ENCODE data around the gene RNF135. TPM values are rescaled to one million over a fixed set of nuclear protein-coding genes. Genes with fewer than 3 reads are reported as not detected.

Gene RNF135
- total RNA-seq, 1 donor from 2014 or later: 5.6 TPM

DNA sequence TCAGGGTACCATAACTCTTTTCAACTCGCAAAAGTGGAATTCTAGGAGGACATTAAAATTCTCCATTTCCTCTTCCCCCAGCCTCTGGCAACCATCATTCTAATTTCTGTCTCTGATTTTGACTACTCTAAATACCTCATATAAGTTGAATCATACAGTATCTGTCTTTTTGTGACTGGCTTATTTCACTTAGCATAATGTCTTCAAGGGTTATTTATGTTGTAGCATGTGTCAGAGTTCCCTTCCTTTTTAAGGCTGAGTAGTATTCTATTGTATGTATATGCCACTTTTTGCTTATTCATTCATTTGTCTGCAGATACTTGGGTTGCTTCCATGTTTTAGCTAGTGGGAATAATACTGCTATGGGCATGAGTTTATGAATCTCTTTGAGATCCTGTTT, 12.0 kb downstream of the RNF135 start:
- no peak overlapping the region for H3K27ac Mint-ChIP-seq (ENCODE audit: unreplicated experiment)
- FAIRE-seq: no peak

GRCh38 chr17:30990458-30990857, 19.6 kb downstream of the RNF135 start:
- Histone ChIP-seq H3K9ac (ENCODE audit: low read length) (no peak overlapping the region), H3K4me2 (ENCODE audit: low read length) (no peak overlapping the region), H3K9me3 (ENCODE audit: insufficient read depth, low read depth, low read length) (no peaks in the 10 kb centered on the region), H3K4me3 (ENCODE audit: insufficient read depth, low read depth, low read length) (no peak overlapping the region), H3K4me1 (ENCODE audit: insufficient read depth, low read length) (no peaks in the 10 kb centered on the region), H2AFZ (ENCODE audit: low read depth, low read length) (no peak overlapping the region), H3K27ac (ENCODE audit: low read depth, low read length) (no peak overlapping the region), H3K27me3 (ENCODE audit: insufficient read depth, low read length) (no peaks in the 10 kb centered on the region), H4K20me1 (ENCODE audit: insufficient read depth, low read length) (no peaks in the 10 kb centered on the region), H3K79me2 (ENCODE audit: insufficient read depth, low read length) (no peaks in the 10 kb centered on the region), H3K36me3 (ENCODE audit: insufficient read depth, low read length) (no peaks in the 10 kb centered on the region)
- H3K4me1 Mint-ChIP-seq (ENCODE audit: low read depth, unreplicated experiment): no peaks in the 10 kb centered on the region
- TF ChIP-seq EZH2 (IDR thresholded peaks at IDR 0.05; ENCODE audit: insufficient read depth, low read length): no peak
- TF ChIP-seq, protein P1, sequence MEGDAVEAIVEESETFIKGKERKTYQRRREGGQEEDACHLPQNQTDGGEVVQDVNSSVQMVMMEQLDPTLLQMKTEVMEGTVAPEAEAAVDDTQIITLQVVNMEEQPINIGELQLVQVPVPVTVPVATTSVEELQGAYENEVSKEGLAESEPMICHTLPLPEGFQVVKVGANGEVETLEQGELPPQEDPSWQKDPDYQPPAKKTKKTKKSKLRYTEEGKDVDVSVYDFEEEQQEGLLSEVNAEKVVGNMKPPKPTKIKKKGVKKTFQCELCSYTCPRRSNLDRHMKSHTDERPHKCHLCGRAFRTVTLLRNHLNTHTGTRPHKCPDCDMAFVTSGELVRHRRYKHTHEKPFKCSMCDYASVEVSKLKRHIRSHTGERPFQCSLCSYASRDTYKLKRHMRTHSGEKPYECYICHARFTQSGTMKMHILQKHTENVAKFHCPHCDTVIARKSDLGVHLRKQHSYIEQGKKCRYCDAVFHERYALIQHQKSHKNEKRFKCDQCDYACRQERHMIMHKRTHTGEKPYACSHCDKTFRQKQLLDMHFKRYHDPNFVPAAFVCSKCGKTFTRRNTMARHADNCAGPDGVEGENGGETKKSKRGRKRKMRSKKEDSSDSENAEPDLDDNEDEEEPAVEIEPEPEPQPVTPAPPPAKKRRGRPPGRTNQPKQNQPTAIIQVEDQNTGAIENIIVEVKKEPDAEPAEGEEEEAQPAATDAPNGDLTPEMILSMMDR (IDR thresholded peaks at IDR 0.05; ENCODE audit: insufficient read depth, low read depth, low read length): no peak
- H3K9me3 Mint-ChIP-seq (ENCODE audit: unreplicated experiment): no peaks in the 10 kb centered on the region
- peaks cover 6% of the 10 kb centered on the region for H3K36me3 Mint-ChIP-seq (ENCODE audit: low read depth, unreplicated experiment)
- H3K27ac Mint-ChIP-seq (ENCODE audit: unreplicated experiment): no peak overlapping the region
- H3K27me3 Mint-ChIP-seq (ENCODE audit: low read depth, unreplicated experiment): no peaks in the 10 kb centered on the region
- FAIRE-seq (no peak), DNase-seq (ENCODE audit: low read depth) (no peak)
- no peak overlapping the region for H3K4me3 Mint-ChIP-seq (ENCODE audit: unreplicated experiment)

More for the DNA sequence above, 12.0 kb downstream of the RNF135 start:
- no peaks in the 10 kb centered on the region for H3K27me3 Mint-ChIP-seq (ENCODE audit: low read depth, unreplicated experiment)
- Histone ChIP-seq H3K79me2 (ENCODE audit: insufficient read depth, low read length) (no peaks in the 10 kb centered on the region), H3K4me1 (ENCODE audit: insufficient read depth, low read length) (no peaks in the 10 kb centered on the region), H3K27me3 (ENCODE audit: insufficient read depth, low read length) (no peaks in the 10 kb centered on the region), H3K9ac (ENCODE audit: low read length) (no peak overlapping the region), H3K4me3 (ENCODE audit: insufficient read depth, low read depth, low read length) (no peak overlapping the region), H4K20me1 (ENCODE audit: insufficient read depth, low read length) (no peaks in the 10 kb centered on the region), H3K36me3 (ENCODE audit: insufficient read depth, low read length) (no peaks in the 10 kb centered on the region), H2AFZ (ENCODE audit: low read depth, low read length) (no peak overlapping the region), H3K27ac (ENCODE audit: low read depth, low read length) (no peak overlapping the region), H3K4me2 (ENCODE audit: low read length) (no peak overlapping the region), H3K9me3 (ENCODE audit: insufficient read depth, low read depth, low read length) (no peaks in the 10 kb centered on the region)
- no peaks in the 10 kb centered on the region for H3K4me1 Mint-ChIP-seq (ENCODE audit: low read depth, unreplicated experiment)
- no peak overlapping the region for H3K4me3 Mint-ChIP-seq (ENCODE audit: unreplicated experiment)
- TF ChIP-seq, protein P1 (IDR thresholded peaks at IDR 0.05; ENCODE audit: insufficient read depth, low read depth, low read length): no peak
- TF ChIP-seq EZH2 (IDR thresholded peaks at IDR 0.05; ENCODE audit: insufficient read depth, low read length): no peak
- DNase-seq (ENCODE audit: low read depth): no peak
- H3K9me3 Mint-ChIP-seq (ENCODE audit: unreplicated experiment): peaks cover 7% of the 10 kb centered on the region
- peaks cover 18% of the 10 kb centered on the region for H3K36me3 Mint-ChIP-seq (ENCODE audit: low read depth, unreplicated experiment)

- Histone ChIP-seq H3K4me1 (ENCODE audit: insufficient read depth, low read length) (no peaks in the 10 kb centered on the region), H3K9me3 (ENCODE audit: insufficient read depth, low read depth, low read length) (no peaks in the 10 kb centered on the region), H3K27ac (ENCODE audit: low read depth, low read length) (no peak overlapping the region), H3K27me3 (ENCODE audit: insufficient read depth, low read length) (no peaks in the 10 kb centered on the region), H3K36me3 (ENCODE audit: insufficient read depth, low read length) (no peaks in the 10 kb centered on the region), H3K4me2 (ENCODE audit: low read length) (no peak overlapping the region), H3K4me3 (ENCODE audit: insufficient read depth, low read depth, low read length) (no peak overlapping the region), H3K9ac (ENCODE audit: low read length) (no peak overlapping the region), H4K20me1 (ENCODE audit: insufficient read depth, low read length) (no peaks in the 10 kb centered on the region), H2AFZ (ENCODE audit: low read depth, low read length) (no peak overlapping the region), H3K79me2 (ENCODE audit: insufficient read depth, low read length) (no peaks in the 10 kb centered on the region)
- Mint-ChIP-seq H3K27ac (ENCODE audit: unreplicated experiment) (no peak overlapping the region), H3K4me3 (ENCODE audit: unreplicated experiment) (no peak overlapping the region), H3K9me3 (ENCODE audit: unreplicated experiment) (no peaks in the 10 kb centered on the region), H3K4me1 (ENCODE audit: low read depth, unreplicated experiment) (no peaks in the 10 kb centered on the region), H3K27me3 (ENCODE audit: low read depth, unreplicated experiment) (no peaks in the 10 kb centered on the region), H3K36me3 (ENCODE audit: low read depth, unreplicated experiment) (peaks cover 10% of the 10 kb centered on the region)
- FAIRE-seq (no peak), DNase-seq (ENCODE audit: low read depth) (no peak)
- no peak for TF ChIP-seq EZH2 (IDR thresholded peaks at IDR 0.05; ENCODE audit: insufficient read depth, low read length)
- TF ChIP-seq, protein P1 (IDR thresholded peaks at IDR 0.05; ENCODE audit: insufficient read depth, low read depth, low read length): no peak
Measured at GRCh38 chr17:30992551-30992950, 21.7 kb downstream of the RNF135 start.
